Calu3 (cell line): ENCODE measurements around the gene NECAB2. TPM values are rescaled to one million over a fixed set of nuclear protein-coding genes. Genes with fewer than 3 reads are reported as not detected.

Experiments used
- BruUV-seq: library from RNA; stranded (reverse); fragments of 400-500 nt; replicated peaks from 2 replicates; lab custom pipeline; 2021; lab: Mats Ljungman, UMichigan
- CTCF ChIA-PET: fragments of 300-600 bp; sonication (Branson Sonifier 250); formaldehyde crosslinking; loops from one replicate; lab custom pipeline; 2022; ENCODE audit warnings: antibody characterized with exemption; lab: Charles Lee
- DNase-seq: peaks from one replicate; pipeline ENCODE4 v3.0.0; 2022
- H3K27ac Mint-ChIP-seq: one replicate; pipeline ENCODE4 v1.8.0; 2022; ENCODE audit warnings: mixed read lengths; ENCODE audit not compliant: unreplicated experiment
- H3K27me3 Mint-ChIP-seq: one replicate; pipeline ENCODE4 v1.8.0; 2022; ENCODE audit warnings: mixed read lengths; ENCODE audit not compliant: unreplicated experiment
- H3K36me3 Mint-ChIP-seq: one replicate; pipeline ENCODE4 v1.8.0; 2022; ENCODE audit warnings: mild to moderate bottlenecking, moderate library complexity, mixed read lengths; ENCODE audit not compliant: insufficient read depth, unreplicated experiment
- H3K4me1 Mint-ChIP-seq: one replicate; pipeline ENCODE4 v1.8.0; 2022; ENCODE audit warnings: mild to moderate bottlenecking, low read depth, mixed read lengths; ENCODE audit not compliant: unreplicated experiment
- H3K4me3 Mint-ChIP-seq: one replicate; pipeline ENCODE4 v1.8.0; 2022; ENCODE audit warnings: mild to moderate bottlenecking, low read depth, moderate library complexity, mixed read lengths; ENCODE audit not compliant: unreplicated experiment
- H3K9me3 Mint-ChIP-seq: one replicate; pipeline ENCODE4 v1.8.0; 2022; ENCODE audit warnings: low read depth, mixed read lengths; ENCODE audit not compliant: unreplicated experiment
- intact Hi-C: fragments of 100-400 bp; cut with micrococcal nuclease; formaldehyde crosslinking; loops from one replicate; pipeline ENCODE4 v1.10.0; 2022; ENCODE audit not compliant: unreplicated experiment
- total RNA-seq: library from RNA; stranded (reverse); gene quantifications from 2 replicates; pipeline ENCODE4 v1.2.3, GENCODE V29; 2022
- TF ChIP-seq, protein P1 (sequence below): fragments of 200-600 bp; IDR thresholded peaks from one replicate; pipeline ENCODE4 v1.8.0; 2022; ENCODE audit warnings: antibody characterized with exemption; ENCODE audit not compliant: unreplicated experiment

Gene NECAB2
- total RNA-seq, 1 experiment from 2014 or later: 0.28 TPM

DNA sequence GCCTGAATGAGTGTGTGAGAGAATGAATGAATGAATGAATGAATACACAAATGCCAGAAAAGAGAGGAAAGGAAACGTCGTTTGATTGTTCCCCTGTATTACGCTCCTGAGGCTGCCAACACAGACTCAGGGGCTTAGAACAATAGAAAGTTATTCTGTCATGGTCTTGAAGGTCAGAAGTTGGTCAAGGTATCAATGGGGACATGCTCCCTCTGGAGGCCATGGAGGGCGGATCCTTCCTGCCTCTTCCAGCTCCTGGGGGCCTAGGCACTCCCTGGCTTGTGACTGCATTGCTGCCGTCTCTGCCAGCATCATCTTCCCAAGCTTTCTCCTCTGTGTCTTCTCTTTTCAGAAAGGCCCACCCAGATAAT lies 76.1 kb downstream of the NECAB2 start:
- CTCF ChIA-PET: interaction anchor here (0.9 to 3.0 kb wide), 2 partner anchors 30 to 88 kb away, joined by 3 to 12 read pairs; no protein-coding TSS in a partner anchor
- intact Hi-C loops: no loop called here
- H3K4me3 Mint-ChIP-seq: no peak overlapping the region
- H3K9me3 Mint-ChIP-seq: no peaks in the 10 kb centered on the region
- peaks cover 4% of the 10 kb centered on the region for H3K36me3 Mint-ChIP-seq
- peak; percentile 42 for DNase-seq
- no peak overlapping the region for H3K27ac Mint-ChIP-seq
- TF ChIP-seq, protein P1, sequence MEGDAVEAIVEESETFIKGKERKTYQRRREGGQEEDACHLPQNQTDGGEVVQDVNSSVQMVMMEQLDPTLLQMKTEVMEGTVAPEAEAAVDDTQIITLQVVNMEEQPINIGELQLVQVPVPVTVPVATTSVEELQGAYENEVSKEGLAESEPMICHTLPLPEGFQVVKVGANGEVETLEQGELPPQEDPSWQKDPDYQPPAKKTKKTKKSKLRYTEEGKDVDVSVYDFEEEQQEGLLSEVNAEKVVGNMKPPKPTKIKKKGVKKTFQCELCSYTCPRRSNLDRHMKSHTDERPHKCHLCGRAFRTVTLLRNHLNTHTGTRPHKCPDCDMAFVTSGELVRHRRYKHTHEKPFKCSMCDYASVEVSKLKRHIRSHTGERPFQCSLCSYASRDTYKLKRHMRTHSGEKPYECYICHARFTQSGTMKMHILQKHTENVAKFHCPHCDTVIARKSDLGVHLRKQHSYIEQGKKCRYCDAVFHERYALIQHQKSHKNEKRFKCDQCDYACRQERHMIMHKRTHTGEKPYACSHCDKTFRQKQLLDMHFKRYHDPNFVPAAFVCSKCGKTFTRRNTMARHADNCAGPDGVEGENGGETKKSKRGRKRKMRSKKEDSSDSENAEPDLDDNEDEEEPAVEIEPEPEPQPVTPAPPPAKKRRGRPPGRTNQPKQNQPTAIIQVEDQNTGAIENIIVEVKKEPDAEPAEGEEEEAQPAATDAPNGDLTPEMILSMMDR: peak; percentile 57
- no TSS peak for BruUV-seq
- H3K4me1 Mint-ChIP-seq: peaks cover 19% of the 10 kb centered on the region
- H3K27me3 Mint-ChIP-seq: peaks cover 61% of the 10 kb centered on the region

DNA sequence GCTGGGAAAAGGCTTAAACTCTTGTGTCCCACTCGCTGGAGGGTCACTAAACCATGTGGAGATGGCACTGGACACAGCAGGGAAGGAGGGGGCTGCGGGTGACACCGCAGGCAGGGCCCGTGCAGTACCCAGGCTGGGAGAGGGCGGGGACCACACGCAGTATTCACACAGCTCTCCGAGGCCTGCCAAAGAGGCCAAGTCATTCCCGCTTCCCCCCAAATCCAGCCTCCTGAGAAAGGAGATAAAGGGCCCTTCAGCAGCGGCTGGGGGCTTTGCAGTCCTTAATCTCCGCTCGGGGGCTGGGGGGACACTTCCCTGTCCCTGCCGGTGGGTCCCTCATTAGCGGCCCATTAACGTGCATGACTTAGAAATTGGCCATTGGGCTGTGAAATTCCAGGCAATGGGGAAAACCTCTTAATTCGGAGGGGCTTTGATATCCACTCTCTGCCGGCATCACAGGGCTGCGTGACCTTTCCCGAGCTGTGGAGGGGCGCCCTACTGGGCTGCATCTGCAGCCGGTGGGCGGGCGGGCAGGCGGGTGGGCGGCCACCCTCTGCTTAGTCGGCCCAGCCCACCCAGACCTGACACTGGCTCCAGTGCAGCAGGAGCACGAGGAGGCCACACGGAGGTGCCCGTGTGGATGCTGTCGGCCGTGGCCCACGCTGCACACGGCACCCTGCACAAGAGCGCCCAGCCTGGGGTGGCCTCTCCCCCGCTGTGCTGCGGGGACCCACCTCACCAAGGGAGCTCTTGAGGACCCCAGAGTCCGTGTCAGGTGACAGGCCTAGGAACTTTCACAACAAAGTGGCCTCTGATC lies 77.2 kb downstream of the NECAB2 start:
- no TSS peak for BruUV-seq
- intact Hi-C loops: loop anchor here (5.0 kb wide), 1 partner anchor 218 kb away; no protein-coding TSS in a partner anchor
- CTCF ChIA-PET: interaction anchor here (3.0 kb wide), 1 partner anchor 89 kb away, joined by 12 read pairs; no protein-coding TSS in a partner anchor
- Mint-ChIP-seq H3K4me3 (no peak overlapping the region), H3K36me3 (peaks cover 7% of the 10 kb centered on the region), H3K27me3 (peaks cover 50% of the 10 kb centered on the region), H3K4me1 (peaks cover 19% of the 10 kb centered on the region), H3K9me3 (no peaks in the 10 kb centered on the region), H3K27ac (no peak overlapping the region)
- TF ChIP-seq, protein P1: no peak
- no peak for DNase-seq

DNA sequence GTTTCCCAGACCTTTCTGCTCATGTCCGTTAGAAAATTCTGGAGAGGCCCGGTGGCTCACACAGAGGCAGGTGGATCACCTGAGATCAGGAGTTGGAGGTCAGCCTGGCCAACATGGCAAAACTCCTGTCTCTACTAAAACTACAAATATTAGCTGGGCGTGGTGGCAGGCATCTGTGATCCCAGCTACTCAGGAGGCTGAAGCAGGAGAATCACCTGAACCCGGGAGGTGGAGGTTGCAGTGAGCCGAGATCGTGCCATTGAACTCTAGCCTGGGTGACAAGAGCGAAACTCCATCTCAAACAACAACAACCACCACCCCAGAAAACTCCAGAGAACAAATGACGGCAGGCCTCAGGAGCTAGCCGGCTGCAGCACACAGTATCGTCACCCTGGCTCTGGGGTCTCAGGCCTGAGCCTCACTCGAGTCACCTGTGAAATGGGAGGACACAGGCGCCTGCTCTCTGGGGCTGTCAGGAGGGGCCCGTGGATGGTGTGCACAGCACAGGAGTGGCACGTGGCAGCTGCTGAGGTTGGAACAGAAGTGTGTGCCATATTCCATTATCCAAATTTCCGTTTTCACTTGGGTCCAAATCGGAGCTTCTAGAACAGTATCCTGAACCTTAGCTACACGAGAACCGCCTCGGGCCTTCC lies 77.9 kb downstream of the NECAB2 start:
- H3K9me3 Mint-ChIP-seq: no peaks in the 10 kb centered on the region
- intact Hi-C loops: loop anchor here (5.0 kb wide), 1 partner anchor 219 kb away; no protein-coding TSS in a partner anchor
- DNase-seq: no peak
- CTCF ChIA-PET: interaction anchor here (0.5 to 1.2 kb wide), 2 partner anchors 8 to 88 kb away, joined by 3 to 6 read pairs; no protein-coding TSS in a partner anchor
- peaks cover 43% of the 10 kb centered on the region for H3K27me3 Mint-ChIP-seq
- peaks cover 19% of the 10 kb centered on the region for H3K4me1 Mint-ChIP-seq
- H3K36me3 Mint-ChIP-seq: peaks cover 7% of the 10 kb centered on the region
- no peak overlapping the region for H3K27ac Mint-ChIP-seq
- TF ChIP-seq, protein P1: no peak
- H3K4me3 Mint-ChIP-seq: no peak overlapping the region
- BruUV-seq: no TSS peak

DNA sequence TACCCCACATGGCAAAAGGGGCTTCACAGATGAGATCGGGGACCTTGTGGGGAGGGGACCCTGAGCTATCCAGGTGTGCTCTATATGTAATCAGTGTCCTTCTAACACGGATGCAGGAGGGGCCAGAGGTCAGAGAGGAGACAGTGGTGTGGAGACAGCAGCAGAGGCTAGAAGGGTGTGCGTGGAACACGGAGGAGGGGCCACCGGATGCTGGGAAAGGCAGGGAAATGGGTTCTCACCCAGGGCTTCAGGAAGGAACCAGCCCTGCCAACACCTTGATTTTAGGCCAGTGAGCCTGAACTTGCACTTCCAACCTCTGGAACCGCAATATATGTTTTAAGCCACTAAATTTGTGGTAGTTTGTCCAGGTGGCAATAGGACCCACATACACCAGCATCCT lies 79.2 kb downstream of the NECAB2 start:
- CTCF ChIA-PET: interaction anchor here (1.2 kb wide), 1 partner anchor 10 kb away, joined by 3 read pairs; no protein-coding TSS in a partner anchor
- intact Hi-C loops: loop anchor here (5.0 kb wide), 1 partner anchor 220 kb away; no protein-coding TSS in a partner anchor
- BruUV-seq: no TSS peak

More for the DNA sequence above, 79.2 kb downstream of the NECAB2 start:
- Mint-ChIP-seq H3K36me3 (peaks cover 8% of the 10 kb centered on the region), H3K27me3 (peaks cover 30% of the 10 kb centered on the region), H3K27ac (no peak overlapping the region), H3K4me3 (no peak overlapping the region), H3K9me3 (no peaks in the 10 kb centered on the region), H3K4me1 (peaks cover 19% of the 10 kb centered on the region)
- no peak for DNase-seq
- TF ChIP-seq, protein P1: no peak
